Measurements from ENCODE around the gene FAM20A. TPM values are rescaled to one million over a fixed set of nuclear protein-coding genes. Genes with fewer than 3 reads are reported as not detected.

The FAM20A gene
- total and polyA plus RNA-seq, 9 of the 15 experiments (the other 6 are each of a cell fraction or from before 2014, with no cell fraction given): 0.07 TPM; not detected in 8

DNA sequence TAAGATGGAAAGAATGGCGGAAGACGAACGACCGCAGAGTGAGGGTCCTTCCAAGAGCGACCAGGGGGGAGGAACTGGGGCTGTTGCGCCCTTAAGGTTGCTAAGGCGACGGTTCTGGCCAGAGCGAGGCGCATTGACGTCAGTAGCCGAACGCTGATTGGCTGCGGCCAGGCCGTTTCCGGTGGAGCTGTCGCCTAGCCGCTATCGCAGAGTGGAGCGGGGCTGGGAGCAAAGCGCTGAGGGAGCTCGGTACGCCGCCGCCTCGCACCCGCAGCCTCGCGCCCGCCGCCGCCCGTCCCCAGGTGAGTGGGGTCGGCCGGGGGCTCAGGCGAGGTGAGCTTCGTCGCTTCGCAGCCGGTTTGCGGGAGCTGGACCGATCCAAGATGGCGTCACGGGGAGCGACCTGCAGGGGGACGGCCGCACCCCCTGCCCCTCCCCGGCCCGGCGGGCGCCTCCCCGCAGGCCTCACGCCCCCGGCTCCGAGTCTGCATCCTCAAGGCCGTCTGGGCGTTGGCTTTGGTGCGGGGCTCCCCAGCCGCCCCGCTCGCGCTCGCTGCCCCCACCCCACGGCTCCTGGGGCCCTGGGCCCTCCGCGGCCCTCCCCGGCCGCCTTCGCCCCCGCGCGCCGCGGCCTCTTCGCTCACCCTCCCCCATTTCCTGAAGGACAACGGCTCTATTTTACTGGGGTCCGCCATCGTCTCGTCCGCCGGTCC is 88.8 kb downstream of the FAM20A start, which contains the start of gene PRKAR1A (continued):
- TF ChIP-seq ZBTB12 (CRISPR knock-in tag; IDR thresholded peaks at IDR 0.05) (peak; percentile 57; the same call in 1 of the 2 replicates), COPS2 (conservative IDR thresholded peaks at IDR 0.05) (no peak), MBD1 (CRISPR knock-in tag; IDR thresholded peaks at IDR 0.05) (no peak), ZNF146 (CRISPR knock-in tag; IDR thresholded peaks at IDR 0.05; ENCODE audit: unreplicated experiment) (no peak), UBTF (IDR thresholded peaks at IDR 0.05; ENCODE audit: borderline replicate concordance in 1 of 2, low read depth in 2 of 2, low read length in 2 of 2) (0 out of 4 replicates have a peak, but pooled peaks of 1 of the 2 experiments have one; percentile 3), ZNF124 (CRISPR knock-in tag; IDR thresholded peaks at IDR 0.05) (no peak), ZNF239 (CRISPR knock-in tag; IDR thresholded peaks at IDR 0.05) (no peak), RUNX1 (IDR thresholded peaks at IDR 0.05; ENCODE audit: low read depth) (no peak), NFIC (IDR thresholded peaks at IDR 0.05) (no peak), ZNF780A (CRISPR knock-in tag; IDR thresholded peaks at IDR 0.05) (no peak), RHOXF2B (CRISPR knock-in tag; conservative IDR thresholded peaks at IDR 0.05) (no peak), NFIX (CRISPR knock-in tag; IDR thresholded peaks at IDR 0.05; ENCODE audit: low read depth) (no peak), ZNF253 (CRISPR knock-in tag; conservative IDR thresholded peaks at IDR 0.05) (no peak), KLF13 (tag; IDR thresholded peaks at IDR 0.05; ENCODE audit: borderline replicate concordance, low read depth) (no peak), PCBP2 (IDR thresholded peaks at IDR 0.05; ENCODE audit: low read depth, low read length, poor library complexity, severe bottlenecking) (no peak), HDGF (IDR thresholded peaks at IDR 0.05) (no peak)
- TF ChIP-seq, protein P1, sequence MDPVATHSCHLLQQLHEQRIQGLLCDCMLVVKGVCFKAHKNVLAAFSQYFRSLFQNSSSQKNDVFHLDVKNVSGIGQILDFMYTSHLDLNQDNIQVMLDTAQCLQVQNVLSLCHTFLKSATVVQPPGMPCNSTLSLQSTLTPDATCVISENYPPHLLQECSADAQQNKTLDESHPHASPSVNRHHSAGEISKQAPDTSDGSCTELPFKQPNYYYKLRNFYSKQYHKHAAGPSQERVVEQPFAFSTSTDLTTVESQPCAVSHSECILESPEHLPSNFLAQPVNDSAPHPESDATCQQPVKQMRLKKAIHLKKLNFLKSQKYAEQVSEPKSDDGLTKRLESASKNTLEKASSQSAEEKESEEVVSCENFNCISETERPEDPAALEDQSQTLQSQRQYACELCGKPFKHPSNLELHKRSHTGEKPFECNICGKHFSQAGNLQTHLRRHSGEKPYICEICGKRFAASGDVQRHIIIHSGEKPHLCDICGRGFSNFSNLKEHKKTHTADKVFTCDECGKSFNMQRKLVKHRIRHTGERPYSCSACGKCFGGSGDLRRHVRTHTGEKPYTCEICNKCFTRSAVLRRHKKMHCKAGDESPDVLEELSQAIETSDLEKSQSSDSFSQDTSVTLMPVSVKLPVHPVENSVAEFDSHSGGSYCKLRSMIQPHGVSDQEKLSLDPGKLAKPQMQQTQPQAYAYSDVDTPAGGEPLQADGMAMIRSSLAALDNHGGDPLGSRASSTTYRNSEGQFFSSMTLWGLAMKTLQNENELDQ (CRISPR knock-in tag; IDR thresholded peaks at IDR 0.05; ENCODE audit: borderline replicate concordance): no peak
- TF ChIP-seq, protein P2, sequence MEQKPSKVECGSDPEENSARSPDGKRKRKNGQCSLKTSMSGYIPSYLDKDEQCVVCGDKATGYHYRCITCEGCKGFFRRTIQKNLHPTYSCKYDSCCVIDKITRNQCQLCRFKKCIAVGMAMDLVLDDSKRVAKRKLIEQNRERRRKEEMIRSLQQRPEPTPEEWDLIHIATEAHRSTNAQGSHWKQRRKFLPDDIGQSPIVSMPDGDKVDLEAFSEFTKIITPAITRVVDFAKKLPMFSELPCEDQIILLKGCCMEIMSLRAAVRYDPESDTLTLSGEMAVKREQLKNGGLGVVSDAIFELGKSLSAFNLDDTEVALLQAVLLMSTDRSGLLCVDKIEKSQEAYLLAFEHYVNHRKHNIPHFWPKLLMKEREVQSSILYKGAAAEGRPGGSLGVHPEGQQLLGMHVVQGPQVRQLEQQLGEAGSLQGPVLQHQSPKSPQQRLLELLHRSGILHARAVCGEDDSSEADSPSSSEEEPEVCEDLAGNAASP (IDR thresholded peaks at IDR 0.05): no peak
- TF ChIP-seq, protein P3, sequence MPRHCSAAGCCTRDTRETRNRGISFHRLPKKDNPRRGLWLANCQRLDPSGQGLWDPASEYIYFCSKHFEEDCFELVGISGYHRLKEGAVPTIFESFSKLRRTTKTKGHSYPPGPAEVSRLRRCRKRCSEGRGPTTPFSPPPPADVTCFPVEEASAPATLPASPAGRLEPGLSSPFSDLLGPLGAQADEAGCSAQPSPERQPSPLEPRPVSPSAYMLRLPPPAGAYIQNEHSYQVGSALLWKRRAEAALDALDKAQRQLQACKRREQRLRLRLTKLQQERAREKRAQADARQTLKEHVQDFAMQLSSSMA (CRISPR knock-in tag; IDR thresholded peaks at IDR 0.05): no peak

Data from K562 (cell line).